Ureter (tissue), 1 donor: ENCODE data around the gene GPER1. TPM values are rescaled to one million over a fixed set of nuclear protein-coding genes. Genes with fewer than 3 reads are reported as not detected.
A peak's percentile ranks its signal among the peaks of the same experiment; 100 is the strongest.

ENCODE experiments used
- DNase-seq: peaks from one replicate; pipeline ENCODE4 v3.0.0-alpha.2; 2020; ENCODE audit warnings: low spot score
- total RNA-seq: library from RNA; stranded (reverse); gene quantifications from one replicate; pipeline ENCODE4 v1.2.4, GENCODE V29; 2023
- donor health status: DM: yes; HTN: yes; CAD: no.

GPER1 gene
- total RNA-seq, 1 donor from 2014 or later: 3.4 TPM

DNA sequence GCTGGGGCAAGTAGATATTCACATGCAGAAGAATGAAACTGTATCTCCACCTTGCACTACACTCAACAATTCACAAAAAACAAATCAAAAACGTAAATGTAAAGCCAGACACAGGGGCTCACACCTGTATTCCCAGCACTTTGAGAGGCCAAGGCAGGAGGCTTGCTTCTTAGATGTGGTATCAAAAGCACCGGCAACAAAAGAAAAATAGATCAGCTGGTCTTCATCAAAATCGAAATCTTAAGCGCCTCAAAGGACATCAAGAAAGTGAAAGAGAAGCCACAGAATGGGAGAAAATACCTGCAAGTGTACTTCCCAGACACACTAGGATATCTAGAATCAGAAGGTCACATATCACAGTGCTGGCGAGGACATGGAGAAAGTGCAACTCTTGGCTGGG, 31.3 kb downstream of the GPER1 start:
- no peak for DNase-seq

DNA sequence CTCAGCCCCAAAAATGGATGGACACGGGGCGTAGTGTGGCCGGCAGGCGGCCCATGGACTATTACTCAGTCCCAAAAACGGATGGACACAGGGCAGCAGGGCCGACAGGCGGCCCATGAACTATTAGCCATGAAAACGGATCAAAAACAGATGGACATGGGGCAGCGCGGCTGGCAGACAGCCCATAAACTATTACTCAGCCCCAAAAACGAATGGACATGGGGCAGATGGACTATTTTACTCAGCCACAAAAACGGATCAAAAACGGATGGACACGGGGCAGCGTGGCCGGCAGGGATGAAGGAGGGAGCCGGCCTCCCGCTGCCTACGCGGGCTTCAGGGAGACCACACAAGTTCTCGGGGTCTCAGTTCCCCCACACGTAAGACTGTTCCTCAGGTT, 32.9 kb downstream of the GPER1 start:
- DNase-seq: no peak

DNA sequence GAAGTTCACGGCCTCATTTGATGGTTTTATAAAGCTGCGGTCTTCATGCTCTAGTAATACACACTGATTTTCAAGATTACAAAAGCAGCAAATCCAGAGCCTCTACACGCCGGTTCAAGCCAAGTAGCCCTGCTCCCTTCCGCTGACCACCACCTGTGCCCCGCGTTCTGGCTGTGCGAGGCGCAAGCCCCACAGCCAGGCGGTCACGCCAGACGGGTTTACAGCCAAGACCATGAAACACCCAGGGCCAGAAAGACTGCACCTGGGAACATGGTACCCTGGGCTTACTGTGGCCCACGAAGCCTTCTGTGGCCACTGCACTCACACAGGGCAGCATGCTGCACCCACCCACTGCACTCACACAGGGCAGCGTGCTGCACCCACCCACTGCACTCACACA, 33.6 kb downstream of the GPER1 start:
- DNase-seq: no peak

DNA sequence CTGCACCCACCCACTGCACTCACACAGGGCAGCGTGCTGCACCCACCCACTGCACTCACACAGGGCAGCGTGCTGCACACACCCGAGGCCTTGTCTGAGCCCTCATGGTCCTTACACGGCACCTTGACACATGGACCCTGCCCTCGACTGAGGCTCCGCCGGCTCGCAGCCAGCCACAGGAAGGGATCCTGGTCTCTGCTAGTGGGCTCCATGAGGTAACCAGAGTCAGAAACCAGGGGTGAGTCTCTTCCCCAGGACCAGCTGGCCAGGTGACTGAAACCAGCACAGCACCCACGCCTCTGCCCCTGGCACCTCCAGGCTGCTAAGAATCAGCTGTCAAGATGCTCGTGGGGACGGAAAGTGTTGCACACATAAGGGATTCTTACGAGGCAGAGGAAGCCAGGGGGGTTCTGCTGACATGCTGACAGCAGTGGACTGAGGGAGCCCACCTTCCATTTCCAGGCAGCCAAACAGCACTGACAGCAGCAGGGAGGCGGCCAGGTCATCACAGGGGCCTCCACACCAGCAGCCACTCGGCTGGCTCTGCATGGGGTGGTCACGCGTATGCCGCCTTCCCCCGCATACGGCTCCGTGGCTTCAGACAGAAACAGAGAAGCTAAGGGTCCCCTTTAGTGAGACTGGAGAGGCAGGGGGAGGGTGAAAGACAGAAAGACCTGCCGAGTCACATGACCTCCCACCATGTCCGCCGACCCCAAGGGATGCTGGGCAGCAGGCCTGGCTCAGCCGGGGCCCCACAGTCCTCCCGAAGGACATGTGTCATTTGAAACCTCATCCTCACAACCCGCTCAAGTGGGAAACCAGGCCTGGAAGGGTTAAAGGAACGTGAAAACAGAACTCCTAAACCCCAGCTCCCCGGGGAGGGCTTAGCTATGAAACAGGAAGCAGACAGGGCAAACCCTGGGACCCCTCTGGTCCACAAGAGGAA, 34.2 kb downstream of the GPER1 start:
- no peak for DNase-seq

DNA sequence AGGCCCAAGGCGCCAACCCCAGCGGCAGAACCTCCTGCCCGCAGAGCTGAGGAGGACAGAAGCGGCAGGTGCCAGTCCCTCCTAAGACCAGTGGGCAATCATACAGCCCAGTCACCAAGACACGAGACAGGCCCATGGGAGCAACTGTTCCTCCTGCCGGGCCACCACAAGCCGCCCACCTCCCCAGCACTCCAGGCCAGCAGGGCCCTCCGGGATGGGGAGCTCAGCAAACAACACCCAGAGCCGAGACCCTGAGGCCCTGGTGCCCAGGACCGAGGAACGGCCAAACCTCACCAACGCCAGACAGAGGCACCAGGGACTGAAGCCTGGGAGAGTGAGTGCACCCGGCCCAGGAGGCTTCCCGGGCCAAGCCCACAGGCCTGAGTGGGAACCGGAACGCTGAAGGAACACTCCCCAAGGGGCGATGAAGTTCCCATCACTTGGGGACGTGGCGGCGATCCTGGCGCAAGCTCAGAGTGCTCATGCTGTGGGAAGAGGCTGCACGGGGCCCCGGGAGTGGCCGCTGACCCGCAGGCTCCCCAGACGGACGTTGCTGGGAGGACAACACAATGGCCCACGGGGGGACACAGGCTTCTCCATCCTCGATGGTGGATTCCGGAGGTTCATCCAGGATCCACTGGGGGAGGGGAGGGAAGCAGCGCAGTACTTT, 35.1 kb downstream of the GPER1 start:
- DNase-seq: no peak

DNA sequence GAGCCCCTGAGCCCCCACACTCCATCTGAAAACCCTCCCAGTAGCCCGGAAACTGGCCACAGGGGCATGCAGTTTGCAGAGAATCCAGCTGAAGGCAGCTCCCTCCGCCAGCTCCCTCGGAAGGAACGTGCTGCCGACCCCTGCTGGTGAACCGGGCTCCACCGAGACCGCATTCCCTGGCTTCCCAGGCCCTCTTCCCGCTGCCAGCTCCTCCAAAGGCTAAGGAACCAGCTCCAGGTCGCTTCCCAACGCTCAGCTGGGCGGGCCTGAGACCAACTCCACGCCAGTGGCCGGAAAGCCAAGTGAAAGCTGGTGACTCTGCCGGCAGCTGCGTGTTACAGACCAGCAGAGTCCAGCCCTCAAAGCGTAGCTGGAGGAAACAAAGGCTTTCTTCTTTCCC, 35.8 kb downstream of the GPER1 start:
- peak; percentile 78 for DNase-seq

DNA sequence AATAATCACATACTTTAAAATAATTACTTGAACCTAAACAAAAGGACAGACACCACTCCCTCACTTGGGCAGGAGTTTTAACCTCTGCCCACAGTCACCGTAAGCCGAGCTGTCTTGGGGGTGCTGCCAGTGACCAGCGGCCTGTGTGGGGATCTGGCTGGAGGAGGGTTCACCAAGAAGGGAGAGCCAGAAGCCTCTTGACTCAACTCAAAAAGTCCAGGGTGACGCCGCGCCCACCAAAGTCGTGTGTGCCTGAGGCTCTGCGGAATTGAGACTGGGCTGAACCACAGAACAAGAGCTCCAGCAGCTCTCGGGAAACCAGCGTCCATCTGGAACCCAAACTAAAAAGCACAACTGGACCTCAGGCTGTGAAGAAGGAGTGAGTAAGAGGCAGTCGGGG, 36.3 kb downstream of the GPER1 start:
- DNase-seq: peak; percentile 39

DNA sequence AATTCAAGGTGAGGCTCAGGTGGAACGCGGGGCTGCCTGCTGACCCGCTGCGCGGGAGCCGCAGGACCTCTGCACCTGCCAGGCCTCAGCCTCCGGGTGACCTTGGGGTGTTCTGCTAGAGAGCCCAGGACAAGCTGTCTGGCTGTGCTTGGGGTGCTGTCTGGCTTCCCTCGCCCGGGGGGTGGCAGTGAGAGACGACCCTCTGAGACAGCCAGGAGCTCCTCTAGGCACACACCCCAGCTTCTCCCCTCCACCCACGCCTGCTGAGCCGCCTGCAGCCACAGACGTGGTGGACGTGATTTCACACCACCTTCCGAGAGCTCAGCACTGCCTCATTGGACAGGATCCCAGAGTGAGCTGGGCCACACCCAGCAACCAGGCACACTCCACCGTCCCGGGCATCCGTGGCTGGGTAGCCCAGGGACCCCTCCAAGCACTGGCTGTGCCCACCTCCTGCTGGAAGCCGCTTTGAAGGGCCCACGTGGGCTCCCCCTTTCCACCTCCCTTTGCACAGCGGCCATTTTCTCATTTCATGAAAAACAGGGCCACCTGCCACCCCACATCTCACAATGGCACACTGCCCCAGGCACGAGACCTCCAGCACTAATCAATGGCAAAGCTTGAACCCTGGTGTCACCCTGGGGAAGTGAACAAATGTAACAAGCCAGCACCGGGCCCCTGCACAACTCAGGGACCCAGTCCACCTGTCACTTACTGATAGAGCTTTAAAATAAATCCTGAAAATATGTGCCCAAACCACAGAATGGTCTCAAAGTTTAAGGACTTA, 37.1 kb downstream of the GPER1 start:
- no peak for DNase-seq

DNA sequence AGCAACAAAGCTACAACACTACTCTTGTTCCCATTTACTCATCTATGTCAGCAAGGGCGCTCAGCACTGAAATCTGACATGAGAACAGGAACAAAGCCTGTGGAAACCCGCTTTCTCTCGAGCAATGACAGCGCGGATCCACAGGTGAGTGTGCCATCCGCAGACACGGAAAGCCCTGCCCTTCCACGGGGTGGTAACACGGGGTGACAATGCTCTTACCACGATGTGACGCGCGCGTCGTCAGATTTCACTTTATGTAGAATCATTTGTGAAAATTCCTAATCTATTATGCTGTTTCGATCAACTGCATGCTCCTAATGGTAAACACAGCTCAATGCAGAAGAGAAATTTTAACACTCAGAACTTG, 37.7 kb downstream of the GPER1 start:
- DNase-seq: no peak

DNA sequence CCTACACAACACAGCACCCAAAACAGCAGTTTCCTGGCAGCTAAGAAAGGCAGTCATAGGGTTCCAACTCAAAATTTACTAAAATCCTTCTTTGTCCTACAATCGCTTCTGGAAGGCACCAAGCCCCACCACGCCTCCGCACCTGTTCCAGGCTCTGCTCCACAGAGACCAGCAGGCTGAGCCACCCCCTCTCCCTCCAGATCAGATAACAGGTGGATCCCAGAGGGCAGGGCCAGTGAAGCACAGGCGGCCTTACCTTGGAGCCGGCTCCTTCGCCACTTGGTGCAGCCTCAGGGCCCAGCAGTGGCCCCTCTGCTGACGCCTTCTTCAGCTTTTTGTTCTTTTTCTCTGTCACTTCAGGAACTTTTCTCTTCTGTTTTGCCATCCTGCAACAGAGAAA, 39.1 kb downstream of the GPER1 start:
- DNase-seq: no peak

DNA sequence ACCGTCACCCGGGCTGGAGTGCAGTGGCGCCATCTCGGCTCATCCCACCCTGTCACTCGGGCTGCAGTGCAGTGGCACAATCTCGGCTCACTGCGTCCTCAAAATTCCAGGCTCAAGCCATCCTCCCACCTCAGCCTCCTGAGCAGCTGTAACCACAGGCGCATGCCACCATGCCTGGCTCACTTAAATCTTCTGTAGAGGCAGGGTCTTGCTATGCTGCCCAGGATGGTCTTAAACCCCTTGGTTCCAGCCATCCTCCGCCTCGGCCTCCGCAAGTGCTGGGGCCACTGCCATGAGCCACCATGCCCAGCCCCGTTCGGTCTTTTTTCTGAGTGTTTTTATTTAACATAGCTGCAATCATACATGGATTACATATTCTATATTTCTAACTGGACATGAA, 41.5 kb downstream of the GPER1 start:
- no peak for DNase-seq

DNA sequence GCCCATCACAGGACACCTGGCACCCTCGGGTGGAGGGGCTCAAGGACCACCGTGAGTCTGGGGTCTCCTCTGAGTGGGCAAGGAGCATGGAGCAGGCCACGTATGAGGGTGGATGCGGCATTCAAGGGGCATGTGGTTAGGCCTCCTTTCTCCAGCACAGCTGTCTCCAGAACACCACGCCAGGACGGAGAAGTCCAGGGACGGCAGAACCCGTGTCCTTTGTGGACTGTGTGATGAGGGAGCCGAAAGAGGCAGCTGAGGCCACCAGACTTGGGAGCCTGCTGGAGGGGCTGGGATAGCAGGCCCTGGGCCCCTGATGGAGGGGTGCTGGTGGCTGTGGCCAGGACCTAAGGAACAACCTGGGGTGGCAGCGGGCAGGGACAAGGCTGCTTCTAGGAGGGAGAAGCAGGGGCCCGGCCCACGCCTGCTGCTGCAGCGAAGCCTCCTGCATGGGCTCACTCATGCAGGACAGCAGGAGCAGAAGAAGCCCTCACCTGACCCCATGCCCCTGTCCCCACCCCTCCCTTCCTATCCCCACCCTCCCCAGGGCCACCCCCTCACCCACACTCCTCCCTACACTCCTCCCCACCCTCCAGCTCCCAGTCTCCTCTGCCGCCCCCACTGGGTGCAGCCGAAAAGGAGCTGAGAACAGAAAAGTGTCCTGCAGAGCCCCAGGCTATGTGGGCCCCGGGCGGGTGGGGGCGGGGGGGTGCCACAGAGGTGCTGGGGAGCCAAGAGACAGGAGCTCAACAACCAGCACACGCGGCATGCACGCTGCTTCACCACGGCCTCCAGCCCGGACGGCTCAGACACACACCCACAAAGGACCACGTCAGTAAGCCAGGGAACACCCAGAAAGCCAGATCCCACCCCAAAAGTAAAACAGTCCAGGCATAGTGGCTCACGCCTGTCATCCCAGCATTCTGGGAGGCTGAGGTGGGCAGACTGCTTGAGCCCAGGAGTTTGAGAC, 42.4 kb downstream of the GPER1 start:
- DNase-seq: no peak

DNA sequence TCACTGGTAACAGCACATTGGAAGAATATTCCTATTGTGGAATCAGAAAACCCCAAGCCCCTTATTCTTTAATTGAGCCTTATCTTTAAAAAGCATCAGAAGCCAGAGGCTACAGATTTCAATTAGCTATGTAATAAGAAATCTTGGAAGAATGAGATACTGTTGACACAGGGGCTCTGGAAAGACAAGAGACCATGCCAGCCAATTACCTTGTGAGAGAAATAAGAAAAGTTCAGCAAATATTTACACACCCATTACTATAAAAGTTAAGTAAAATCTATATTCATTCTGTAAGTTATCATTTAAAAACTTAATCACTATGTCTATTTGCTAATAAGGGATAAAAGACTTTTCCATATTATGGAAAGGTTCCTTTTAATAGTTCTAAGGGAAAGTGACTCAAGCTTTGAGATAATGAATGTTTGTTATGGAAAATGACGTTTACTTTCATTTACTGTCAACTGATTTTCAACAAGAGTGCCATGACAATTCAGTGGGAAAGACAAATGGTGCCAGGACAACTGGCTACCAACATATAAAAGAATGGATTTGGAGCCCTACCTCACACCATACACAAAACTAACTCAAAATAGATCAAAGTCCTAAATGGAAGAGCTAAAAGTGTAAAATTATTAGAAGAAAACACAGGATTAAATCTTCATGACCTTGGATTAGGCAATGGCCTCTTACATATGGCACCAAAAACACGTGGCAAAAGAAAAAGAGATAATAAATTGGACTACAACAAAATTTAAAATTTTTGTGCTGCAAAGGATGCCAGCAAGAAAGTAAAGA, 43.8 kb downstream of the GPER1 start:
- no peak for DNase-seq

DNA sequence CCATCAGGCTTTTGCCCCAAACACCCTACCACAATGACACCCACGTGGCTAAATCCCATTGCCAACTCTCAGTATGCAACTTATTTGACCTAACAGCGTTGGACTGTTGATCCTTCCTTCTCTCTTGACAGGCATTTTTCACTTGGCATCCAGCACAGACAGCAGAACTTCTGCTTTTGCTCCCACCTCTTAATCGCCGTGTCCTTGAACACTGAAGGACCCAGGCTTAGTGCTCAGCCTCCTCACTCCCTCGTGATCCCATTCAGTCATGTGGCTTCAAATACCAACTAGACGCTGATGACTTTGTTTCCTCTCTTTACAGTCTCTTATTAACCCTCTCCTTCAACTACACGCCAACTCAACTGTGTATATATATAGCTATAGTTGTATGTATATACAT, 47.0 kb downstream of the GPER1 start:
- no peak for DNase-seq

DNA sequence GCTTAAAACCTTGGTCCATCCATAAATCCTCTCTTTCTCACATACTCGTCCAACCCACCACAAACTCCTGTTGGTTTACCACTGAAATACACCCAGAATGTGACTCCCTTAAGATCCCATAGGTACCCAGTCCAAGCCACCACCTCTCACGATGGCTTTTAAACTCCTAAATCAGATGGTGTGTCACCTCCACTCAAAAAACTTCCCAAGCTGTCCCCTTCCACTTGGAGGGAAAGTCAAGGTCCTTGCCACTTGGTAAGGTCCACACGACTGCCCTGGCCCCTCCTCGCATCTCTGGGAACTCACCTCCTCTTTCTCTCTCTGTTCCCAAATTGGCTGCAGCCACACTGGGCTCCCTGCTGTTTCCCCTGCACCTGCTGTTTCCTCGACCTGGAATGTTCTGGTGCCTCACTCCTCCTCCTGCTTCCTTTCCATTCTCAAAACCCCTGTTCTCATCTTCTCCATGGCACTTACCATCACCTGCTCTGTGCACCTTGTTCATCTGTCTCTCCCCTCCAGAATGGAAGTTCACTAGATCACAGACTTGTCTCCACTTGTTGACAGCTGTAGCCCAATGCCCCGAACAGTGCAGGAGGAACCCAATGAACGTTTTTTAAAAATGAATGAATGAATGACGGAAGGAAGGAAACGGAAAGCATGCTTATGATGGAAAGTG, 49.1 kb downstream of the GPER1 start:
- no peak for DNase-seq

DNA sequence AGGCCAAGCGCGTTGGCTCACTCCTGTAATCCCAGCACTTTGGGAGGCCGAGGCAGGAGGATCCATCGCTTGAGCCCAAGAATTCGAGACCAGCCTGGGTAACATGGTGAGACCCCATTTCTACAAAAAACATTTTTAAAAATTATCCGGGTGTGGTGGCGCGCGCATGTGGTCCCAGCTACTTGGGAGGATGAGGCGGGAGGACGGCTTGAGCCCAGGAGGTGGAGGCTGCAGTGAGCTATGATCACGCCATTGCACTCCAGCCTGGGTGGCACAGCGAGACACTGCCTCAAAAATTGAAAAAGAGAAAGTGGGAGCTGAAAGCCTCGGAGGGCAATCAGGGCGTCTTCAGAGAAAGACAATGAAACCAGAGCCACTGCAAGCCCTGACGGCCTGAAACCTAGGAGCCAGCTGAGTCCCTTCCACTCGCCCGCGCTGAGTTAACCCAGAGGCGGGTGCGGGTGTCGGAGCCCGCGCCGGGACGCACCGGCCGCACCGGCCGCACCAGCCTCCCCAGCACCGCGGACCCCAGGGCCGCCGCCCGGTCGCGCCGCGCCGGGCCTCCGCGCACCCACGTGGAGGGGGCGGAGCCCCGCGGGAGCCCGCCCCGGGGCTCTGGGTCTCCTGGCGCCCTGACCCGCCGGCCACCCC, 49.7 kb downstream of the GPER1 start:
- DNase-seq: no peak

DNA sequence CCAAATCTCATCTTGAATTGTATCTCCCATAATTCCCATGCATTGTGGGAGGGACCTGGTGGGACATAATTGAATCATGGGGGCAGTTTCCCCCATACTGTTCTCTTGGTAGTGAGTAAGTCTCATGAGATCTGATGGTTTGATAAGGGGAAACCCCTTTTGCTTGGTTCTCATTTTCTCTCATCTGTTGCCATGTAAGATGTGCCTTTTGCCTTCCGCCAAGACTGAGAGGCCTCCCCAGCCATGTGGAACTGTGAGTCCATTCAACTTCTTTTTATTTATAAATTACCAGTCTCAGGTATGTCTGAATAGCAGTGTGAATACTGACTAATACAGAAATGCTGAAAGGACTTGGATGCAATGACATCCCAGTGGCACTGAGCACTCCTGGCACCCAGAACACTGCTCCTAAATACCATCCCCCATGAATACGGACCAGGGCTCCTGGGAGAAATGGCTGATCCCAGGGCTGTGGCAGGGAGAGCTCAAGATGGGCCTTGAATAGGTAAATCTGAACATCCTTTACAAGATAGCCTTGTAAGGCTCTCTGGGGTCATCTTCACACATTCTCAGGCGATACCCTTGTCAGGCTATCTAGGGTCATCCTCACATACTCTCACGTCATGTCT, 52.7 kb downstream of the GPER1 start:
- DNase-seq: no peak

DNA sequence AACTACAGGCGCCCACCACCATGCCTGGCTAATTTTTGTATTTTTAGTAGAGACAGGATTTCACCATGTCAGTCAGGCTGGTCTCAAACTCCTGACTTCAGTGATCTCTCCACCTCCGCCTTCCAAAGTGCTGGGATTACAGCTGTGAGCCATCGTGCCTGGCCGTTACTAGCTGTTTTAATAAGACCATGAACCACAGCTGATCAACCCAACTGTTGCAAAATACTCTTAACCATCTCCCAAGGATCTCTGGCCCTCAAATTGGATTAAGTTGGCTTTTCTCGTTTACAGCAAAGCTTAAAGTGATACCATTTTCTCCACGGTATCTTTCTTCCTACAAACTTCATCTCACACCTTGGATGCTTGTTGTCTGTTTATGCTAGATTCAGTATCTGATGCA, 53.7 kb downstream of the GPER1 start:
- DNase-seq: no peak

DNA sequence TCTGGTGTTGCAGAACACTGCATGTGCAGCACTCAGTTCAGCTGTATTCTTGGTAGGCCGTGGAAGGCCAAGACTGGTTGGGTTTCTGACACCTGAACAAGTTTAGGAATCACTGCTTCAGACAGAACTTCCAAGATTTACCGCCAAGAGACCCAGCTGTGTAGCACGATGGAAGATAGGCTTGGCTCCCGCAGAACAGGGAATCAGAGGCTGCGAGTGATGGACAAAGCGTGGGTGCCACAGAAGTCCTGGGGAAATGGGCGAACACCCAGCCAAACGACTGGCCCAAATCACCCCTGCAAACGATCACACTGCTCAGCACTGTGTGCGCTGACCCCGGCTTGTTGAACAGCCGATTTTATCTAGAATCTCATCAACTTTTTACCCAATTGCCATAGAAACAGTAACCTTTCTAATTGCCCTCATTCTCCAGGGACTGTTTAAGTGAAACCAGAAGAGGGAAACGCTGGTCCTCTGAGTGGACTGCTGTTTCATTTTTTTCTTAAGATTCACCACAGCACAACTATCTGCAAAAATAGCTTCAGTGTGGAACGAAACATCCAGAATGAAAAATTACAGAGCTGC, 54.2 kb downstream of the GPER1 start:
- DNase-seq: no peak
